GM19397 (cell line): ENCODE measurements around the gene SYNM.
"Not testable (repeated sequence)": the region's sequence is repeated elsewhere in the genome, so short reads cannot be mapped to it uniquely, and the experiment has no call there.

ENCODE experiments used
- ATAC-seq: cut with Tn5 transposase; IDR thresholded peaks from one replicate; pipeline ENCODE4 v1.9.1; 2021; ENCODE audit warnings: mild to moderate bottlenecking, moderate library complexity; ENCODE audit not compliant: unreplicated experiment

SYNM gene, protein sequence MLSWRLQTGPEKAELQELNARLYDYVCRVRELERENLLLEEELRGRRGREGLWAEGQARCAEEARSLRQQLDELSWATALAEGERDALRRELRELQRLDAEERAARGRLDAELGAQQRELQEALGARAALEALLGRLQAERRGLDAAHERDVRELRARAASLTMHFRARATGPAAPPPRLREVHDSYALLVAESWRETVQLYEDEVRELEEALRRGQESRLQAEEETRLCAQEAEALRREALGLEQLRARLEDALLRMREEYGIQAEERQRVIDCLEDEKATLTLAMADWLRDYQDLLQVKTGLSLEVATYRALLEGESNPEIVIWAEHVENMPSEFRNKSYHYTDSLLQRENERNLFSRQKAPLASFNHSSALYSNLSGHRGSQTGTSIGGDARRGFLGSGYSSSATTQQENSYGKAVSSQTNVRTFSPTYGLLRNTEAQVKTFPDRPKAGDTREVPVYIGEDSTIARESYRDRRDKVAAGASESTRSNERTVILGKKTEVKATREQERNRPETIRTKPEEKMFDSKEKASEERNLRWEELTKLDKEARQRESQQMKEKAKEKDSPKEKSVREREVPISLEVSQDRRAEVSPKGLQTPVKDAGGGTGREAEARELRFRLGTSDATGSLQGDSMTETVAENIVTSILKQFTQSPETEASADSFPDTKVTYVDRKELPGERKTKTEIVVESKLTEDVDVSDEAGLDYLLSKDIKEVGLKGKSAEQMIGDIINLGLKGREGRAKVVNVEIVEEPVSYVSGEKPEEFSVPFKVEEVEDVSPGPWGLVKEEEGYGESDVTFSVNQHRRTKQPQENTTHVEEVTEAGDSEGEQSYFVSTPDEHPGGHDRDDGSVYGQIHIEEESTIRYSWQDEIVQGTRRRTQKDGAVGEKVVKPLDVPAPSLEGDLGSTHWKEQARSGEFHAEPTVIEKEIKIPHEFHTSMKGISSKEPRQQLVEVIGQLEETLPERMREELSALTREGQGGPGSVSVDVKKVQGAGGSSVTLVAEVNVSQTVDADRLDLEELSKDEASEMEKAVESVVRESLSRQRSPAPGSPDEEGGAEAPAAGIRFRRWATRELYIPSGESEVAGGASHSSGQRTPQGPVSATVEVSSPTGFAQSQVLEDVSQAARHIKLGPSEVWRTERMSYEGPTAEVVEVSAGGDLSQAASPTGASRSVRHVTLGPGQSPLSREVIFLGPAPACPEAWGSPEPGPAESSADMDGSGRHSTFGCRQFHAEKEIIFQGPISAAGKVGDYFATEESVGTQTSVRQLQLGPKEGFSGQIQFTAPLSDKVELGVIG (N-terminal part only)

GRCh38 chr15:99104788-99105513, at the start of gene SYNM:
TSS of gene SYNM (plus strand) at chr15:99105080. CDS start at chr15:99105200, 120 bp downstream.
- peak; percentile 78 for ATAC-seq

DNA sequence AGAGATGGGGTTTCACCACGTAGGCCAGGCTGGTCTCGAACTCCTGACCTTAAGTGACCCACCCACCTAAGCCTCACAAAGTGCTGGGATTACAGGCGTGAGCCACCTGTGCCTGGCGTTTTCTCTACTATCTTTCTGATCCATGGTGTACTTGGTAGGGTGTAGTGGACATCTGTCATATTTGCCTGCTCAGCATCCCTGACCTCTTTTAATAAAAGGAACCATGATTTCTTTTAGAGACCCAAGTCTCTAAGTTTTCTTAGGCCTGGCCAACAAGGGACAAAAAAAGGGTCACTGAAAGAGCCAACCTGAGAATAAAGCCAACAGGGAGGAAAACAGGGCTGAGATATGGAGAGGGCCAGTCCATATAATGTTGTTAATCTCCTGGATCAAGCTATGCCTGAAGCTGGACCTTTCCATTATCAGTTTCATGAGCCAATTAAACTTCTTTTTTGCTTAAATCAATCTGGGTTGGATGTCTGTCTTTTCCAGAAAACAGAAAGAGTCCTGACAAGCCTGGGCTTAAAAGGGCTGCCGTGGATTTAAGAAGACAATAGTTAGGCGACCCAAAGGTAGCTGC, 49.2 kb upstream of the SYNM start:
- no peak for ATAC-seq

DNA sequence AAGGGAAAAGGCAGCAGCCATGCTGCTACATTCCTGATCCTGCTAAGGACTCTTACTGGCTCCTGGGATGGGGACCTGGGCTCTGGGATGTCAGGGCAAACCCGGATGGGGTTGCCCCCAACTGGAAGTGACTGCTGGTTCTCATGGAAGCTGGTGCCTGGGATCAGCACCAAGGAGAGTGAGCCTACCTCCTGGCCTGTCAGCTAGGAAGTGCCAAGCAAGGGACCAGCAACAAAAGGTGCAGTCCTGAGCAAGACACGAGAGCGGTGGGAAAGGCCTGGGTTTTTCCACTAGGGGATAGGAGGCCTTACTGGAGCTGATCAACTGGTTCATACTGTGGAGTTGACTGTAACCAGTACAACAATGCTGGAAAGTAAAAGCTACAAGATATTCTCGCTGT, 47.9 kb upstream of the SYNM start:
- no peak for ATAC-seq

GRCh38 chr15:99057697-99058420, 47.0 kb upstream of the SYNM start:
- ATAC-seq, result no peak

GRCh38 chr15:99058421-99058870, 46.4 kb upstream of the SYNM start:
- no peak for ATAC-seq

DNA sequence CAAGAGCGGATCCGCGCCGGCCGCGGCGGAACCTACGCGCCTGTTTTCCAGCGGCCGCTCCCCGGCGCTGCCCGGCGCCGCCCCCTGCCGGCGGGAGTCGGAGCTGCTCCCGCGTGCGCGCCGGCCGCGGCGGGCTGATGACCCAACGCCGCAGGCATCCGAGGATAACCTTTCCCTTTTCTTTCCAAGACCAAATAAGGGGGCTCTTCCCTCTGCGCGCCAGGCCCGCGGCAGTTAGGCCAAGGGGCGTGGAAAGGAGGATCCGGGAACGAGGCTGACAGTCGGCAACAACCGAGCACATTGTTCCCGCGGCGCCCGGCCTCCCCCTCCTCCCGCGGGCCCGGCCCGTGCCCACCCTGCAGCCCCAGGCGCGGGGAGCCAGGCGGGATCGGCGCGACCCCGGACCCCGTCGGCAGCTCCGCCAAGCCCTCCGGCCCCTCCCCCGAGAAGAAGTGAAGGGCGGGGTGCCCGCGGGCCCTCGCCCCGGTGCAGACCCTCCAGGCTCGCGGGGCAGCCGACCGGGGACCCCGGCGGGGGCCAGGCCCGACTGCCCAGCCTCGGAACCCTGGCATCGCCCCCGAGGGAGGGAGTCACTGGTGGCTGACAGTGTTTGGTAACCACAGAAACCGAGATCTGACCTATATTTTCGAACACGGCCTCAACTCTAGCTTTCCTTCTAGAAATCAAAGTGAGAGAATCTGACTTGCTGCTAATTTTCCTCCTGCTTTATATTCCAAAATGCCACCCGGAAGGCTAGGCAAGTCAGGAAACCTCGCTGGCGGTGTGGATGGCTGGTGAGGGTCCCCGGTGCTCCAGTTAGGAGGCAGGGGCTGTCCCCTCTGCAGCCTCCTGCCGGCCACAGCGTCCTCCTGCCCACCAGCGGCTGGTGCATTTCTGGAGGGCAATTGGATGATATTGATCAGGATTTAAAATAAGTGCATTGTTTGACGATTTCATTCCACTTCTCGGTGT, 45.6 kb upstream of the SYNM start:
- peak; percentile 85 for ATAC-seq

DNA sequence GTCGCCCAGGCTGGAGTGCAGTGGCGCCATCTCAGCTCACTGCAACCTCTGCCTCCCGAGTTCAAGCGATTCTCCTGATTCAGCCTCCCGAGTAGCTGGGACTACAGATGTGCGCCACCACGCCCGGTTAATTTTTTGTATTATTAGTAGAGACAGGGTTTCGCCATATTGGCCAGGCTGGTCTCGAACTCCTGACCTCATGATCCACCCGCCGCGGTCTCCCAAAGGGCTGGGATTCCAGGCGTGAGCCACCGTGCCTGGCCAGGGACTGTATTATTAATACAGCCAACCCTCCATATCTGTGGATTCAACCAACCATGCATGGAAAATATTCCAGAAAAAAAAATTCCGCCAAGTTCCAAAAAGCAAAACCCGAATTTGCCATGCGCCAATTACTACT, 44.7 kb upstream of the SYNM start:
- not testable (repeated sequence) for ATAC-seq

- no peak for ATAC-seq
These were observed 42.7 kb upstream of the SYNM start for GRCh38 chr15:99062226-99062625.

- no peak for ATAC-seq
These were observed 36.7 kb upstream of the SYNM start for GRCh38 chr15:99068186-99068585.

DNA sequence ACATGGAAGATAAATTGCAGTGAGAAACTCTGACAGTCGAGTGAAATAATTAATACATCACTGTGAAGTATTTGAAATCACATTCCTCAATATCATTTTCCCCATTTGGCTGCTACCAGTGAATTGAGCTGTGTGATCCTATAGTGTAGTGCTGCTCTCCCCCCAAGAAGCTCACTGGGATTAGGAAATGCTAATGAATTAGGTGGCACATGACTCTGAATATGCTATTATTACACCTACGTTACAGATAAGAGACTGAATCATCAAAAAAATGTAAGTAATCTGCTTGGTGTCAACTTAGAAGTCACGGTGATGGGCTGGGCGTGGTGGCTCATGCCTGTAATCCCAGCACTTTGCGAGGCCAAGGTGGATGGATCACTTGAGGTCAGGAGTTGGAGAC, 34.7 kb upstream of the SYNM start:
- ATAC-seq, result no peak

DNA sequence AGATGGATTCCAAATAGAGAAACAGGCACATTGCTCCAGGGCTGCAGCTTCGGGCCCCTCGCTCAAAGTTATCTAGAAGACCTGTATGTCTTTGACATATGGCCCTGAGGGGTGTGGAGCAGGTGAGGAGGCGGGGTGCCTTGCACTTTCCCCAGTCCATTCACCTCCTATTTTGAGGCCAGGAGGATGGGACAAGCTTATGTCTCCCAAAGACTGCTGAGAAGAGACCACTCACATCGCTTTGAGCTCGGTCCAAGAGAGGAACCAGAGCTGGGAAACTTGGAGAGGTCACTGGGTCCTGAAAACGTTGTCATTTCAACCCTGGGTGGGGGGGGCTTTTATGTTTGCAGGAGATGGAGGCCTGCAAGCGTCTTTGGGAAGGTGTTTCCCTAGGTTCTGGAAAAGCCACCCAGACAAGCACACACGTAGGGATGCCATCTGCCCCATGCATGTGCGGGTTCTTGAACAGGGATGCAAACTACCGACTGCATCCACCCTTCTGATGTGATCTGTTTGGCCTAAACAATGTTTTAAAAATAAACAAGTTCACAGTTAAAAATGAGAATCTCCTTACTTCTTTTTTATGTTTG, 33.7 kb upstream of the SYNM start:
- no peak for ATAC-seq

- ATAC-seq, result no peak
These were observed 31.7 kb upstream of the SYNM start for GRCh38 chr15:99073008-99073717.

- ATAC-seq, result no peak
These were observed 30.4 kb upstream of the SYNM start for GRCh38 chr15:99074446-99074845.

- ATAC-seq, result not testable (repeated sequence)
These were observed 29.7 kb upstream of the SYNM start for GRCh38 chr15:99075059-99075652.

DNA sequence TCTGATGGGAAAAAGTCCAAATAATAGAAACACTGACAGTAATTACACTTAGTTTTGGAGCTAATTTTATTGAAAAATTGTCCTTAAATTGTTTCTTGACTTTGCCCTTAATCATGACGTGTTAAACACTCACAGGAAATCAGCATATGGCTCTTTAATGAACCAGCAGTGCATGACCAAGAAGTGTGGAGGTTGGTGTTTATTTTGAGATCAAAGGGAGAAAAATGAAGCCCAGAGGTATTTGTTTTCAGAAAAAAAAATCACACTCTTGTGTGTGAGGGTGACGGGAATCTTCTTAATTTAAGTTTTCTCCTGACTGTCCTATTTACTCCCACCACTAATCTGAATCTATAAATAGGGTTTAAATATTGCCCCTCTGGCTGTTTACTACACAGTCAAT, 28.8 kb upstream of the SYNM start:
- ATAC-seq, result no peak

DNA sequence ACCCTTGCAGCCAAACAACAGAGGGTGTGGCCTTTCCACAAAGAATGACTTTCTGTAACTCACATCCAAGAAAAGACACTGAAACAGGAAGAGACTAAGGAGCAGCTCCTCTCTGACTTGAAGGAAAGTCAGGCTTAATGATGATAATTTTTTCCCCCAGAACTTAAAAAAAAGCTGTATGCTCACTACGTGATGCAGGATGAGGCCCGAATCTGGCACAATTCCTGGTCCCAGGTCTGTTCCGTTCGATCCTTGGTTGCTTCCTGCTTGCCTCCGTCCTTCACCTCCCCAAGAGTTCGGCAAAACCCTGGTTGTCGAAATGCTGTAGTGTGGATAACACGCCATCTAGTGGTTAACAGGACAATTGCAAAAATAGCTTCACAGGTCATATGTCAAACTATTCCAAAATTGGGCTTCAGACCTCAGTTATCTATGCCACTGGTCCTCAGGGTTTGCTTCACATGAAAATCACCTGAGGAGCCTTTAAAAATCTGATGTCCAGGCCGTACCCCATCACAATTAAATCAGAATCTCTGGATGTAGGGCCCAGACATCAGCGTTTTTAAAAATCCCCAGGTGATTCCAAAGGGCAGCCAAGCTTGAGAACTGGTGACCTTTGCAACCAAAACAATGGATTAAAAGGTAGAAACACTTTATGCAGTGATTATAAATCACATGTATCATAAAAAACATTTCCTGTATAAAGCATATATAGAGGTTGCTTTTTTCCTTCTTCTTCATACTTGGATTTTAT, 28.1 kb upstream of the SYNM start:
- ATAC-seq, result peak; percentile 82
